Subcutaneous adipose tissue (tissue), 4 donors: ENCODE data around the gene TUBGCP3. TPM values are rescaled to one million over a fixed set of nuclear protein-coding genes. Genes with fewer than 3 reads are reported as not detected.

Source experiments
- CTCF ChIP-seq: fragments of 450-650 bp; IDR thresholded peaks from one replicate; pipeline ENCODE4 v1.5.1; 2016; ENCODE audit warnings: low read depth, mild to moderate bottlenecking, control low read depth, antibody characterized with exemption, moderate library complexity
- total RNA-seq, 4 donors: library from RNA; depleted of rRNA; stranded (reverse); fragments of >200 nt; gene quantifications; one replicate each; pipeline ENCODE4 v1.1.0, GENCODE V29; 2016

TUBGCP3 gene
- total RNA-seq, 4 donors from 2014 or later = 29.2 to 44.8 (median 34.8) TPM

DNA sequence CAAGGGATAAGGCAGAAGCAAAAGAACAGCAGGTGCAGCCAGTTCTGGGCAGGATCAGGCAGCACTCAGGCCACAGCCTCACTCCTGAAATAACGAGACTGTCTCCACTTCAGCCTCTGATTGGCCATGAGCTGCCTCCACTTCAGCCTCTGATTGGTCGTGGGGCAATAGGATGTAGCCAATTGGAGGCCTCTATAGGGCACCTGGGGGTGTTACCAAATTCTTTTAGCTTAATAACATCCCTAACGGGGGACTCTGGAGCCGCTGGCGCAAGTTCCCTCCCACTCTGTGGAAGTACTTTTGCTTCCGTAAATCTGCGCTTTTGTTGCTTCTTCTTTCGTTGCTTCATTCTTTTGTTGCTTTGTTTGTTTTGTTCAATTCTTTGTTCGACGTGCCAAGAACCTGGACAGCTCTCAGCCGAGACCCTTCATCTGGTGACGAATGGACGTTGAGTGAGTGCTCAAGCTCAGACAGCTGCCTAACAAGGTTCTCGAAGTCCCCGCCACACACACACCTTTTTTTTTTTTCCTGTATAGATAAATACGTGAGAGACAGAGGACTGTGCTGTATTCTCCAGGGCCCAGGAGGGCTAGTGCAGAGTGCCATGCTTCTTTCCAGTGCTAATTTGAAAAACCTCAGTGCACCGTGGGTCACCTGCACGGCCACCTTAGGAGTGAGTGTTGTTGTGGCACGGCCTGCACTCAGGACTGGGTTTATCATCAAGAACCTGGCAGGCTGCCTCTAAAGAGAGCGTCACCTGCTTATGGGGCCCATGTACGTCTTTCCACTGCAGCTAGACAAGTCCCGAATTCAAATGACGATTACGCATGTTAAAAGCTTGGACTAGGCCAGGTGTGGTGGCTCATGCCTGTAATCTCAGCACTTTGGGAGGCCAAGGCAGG, 32.0 kb upstream of the TUBGCP3 start:
- TF ChIP-seq CTCF = no peak

DNA sequence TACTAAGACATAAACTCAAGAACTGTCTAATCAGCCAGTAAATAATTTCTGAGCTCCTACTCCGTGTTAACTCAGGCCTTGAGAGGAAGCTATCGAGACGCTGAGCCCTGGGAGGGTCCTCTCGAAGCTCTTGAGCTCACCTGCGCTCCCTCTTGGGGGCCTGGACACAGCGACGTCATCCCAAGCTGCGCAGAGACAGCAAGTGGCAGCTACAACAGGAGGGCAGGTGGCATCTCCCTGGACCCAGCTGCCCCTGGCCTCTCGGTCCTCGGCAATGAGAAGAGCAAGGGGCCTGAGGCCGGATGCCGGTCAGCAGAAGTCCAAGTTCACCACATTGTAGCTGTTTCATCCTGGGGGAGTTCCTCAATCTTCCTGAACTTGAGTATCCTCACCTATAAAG, 30.5 kb upstream of the TUBGCP3 start:
- no peak for TF ChIP-seq CTCF

- no peak for TF ChIP-seq CTCF
These were observed 29.9 kb upstream of the TUBGCP3 start for GRCh38 chr13:112617754-112618375.

- no peak for TF ChIP-seq CTCF
These were observed 28.8 kb upstream of the TUBGCP3 start for GRCh38 chr13:112616586-112617362.

GRCh38 chr13:112615391-112615790, 27.4 kb upstream of the TUBGCP3 start:
- no peak for TF ChIP-seq CTCF

- TF ChIP-seq CTCF = no peak
These were observed 26.9 kb upstream of the TUBGCP3 start for GRCh38 chr13:112614835-112615234.

GRCh38 chr13:112608212-112608611, 20.3 kb upstream of the TUBGCP3 start:
- no peak for TF ChIP-seq CTCF
